SH-SY5Y (cell line): ENCODE data around the gene ATP1B1.

Source experiments
- GATA2 ChIP-seq: IDR thresholded peaks from 2 replicates; pipeline ENCODE4 v1.6.1; 2011; ENCODE audit warnings: mild to moderate bottlenecking, low read depth, low read length
- GATA3 ChIP-seq: IDR thresholded peaks from 2 replicates; pipeline ENCODE4 v1.6.1; 2011; ENCODE audit warnings: low read depth, mild to moderate bottlenecking, low read length, moderate library complexity

- no peak for TF ChIP-seq GATA3
- TF ChIP-seq GATA2: no peak
Observed at GRCh38 chr1:169161496-169162194, 55.2 kb downstream of the ATP1B1 start.
